Astrocyte (in vitro differentiated cells and primary cell): ENCODE results near the gene CTAGE1.

Experiments
- CTCF ChIP-seq: IDR thresholded peaks from 2 replicates; pipeline ENCODE4 v1.5.1; 2011; ENCODE audit warnings: low read depth, mild to moderate bottlenecking, inconsistent platforms, low read length, moderate library complexity; ENCODE audit not compliant: insufficient read depth
- EZH2 ChIP-seq: IDR thresholded peaks from 2 replicates; pipeline ENCODE4 v1.6.1; 2012; ENCODE audit warnings: mild to moderate bottlenecking, low read length, inconsistent platforms; ENCODE audit not compliant: insufficient read depth

- TF ChIP-seq CTCF: no peak
- TF ChIP-seq EZH2: no peak
These were observed 30.5 kb upstream of the CTAGE1 start for GRCh38 chr18:22448238-22448637.
